ENCODE results near the gene TCF4.
A peak's percentile ranks its signal among the peaks of the same experiment; 100 is the strongest.

The TCF4 gene

GRCh38 chr18:55339990-55340389 is 248.0 kb downstream of the TCF4 start:
- DNase-seq, result no peak

GRCh38 chr18:55338978-55339650 is 248.9 kb downstream of the TCF4 start:
- DNase-seq, result no peak

- no peak for DNase-seq
These were observed 250.0 kb downstream of the TCF4 start for GRCh38 chr18:55337908-55338521.

- DNase-seq, result no peak
These were observed 250.9 kb downstream of the TCF4 start for GRCh38 chr18:55337138-55337537.

GRCh38 chr18:55336438-55337100 is 251.4 kb downstream of the TCF4 start:
- no peak for DNase-seq

- DNase-seq, result no peak
These were observed 253.1 kb downstream of the TCF4 start for GRCh38 chr18:55334875-55335274.

- DNase-seq, result no peak
These were observed 256.7 kb downstream of the TCF4 start for GRCh38 chr18:55331301-55331700.

- DNase-seq, result no peak
These were observed 259.7 kb downstream of the TCF4 start for GRCh38 chr18:55328301-55328700.

GRCh38 chr18:55327454-55327853 is 260.5 kb downstream of the TCF4 start:
- DNase-seq, result no peak

GRCh38 chr18:55326134-55326533 is 261.9 kb downstream of the TCF4 start:
- DNase-seq, result no peak

GRCh38 chr18:55324166-55324565 is 263.8 kb downstream of the TCF4 start:
- DNase-seq, result no peak

- DNase-seq, result no peak
These were observed 264.7 kb downstream of the TCF4 start for GRCh38 chr18:55323051-55323994.

- DNase-seq, result peak; percentile 63
These were observed 265.7 kb downstream of the TCF4 start for GRCh38 chr18:55322178-55322735.

- DNase-seq, result peak; percentile 84
These were observed 266.5 kb downstream of the TCF4 start for GRCh38 chr18:55321265-55322177.

- DNase-seq, result no peak
These were observed 267.3 kb downstream of the TCF4 start for GRCh38 chr18:55320424-55321264.

GRCh38 chr18:55319459-55320193 is 268.4 kb downstream of the TCF4 start:
- DNase-seq, result no peak

GRCh38 chr18:55318951-55319441 is 269.0 kb downstream of the TCF4 start:
- peak; percentile 21 for DNase-seq

- no peak for DNase-seq
These were observed 270.1 kb downstream of the TCF4 start for GRCh38 chr18:55317864-55318263.

- DNase-seq, result no peak
These were observed 270.7 kb downstream of the TCF4 start for GRCh38 chr18:55317324-55317723.

Measured in NCI-H510A treated with DMSO at 0.1 percent for 48 hours (cell line).